Activated CD8-positive, alpha-beta memory T cell treated with anti-CD3 and anti-CD28 coated beads, Interleukin-2, amount 50 U/mL, for 24 hours (primary cell): ENCODE data around the gene TPRKB.
"Not testable (repeated sequence)": the region's sequence is repeated elsewhere in the genome, so short reads cannot be mapped to it uniquely, and the experiment has no call there.

ENCODE experiments used
- DNase-seq: peaks from one replicate; pipeline ENCODE4 v3.0.0-alpha.2; 2020; ENCODE audit errors: extremely low read depth

The TPRKB gene

GRCh38 chr2:73739101-73739500 lies 2.0 kb upstream of the TPRKB start:
- no peak for DNase-seq

- no peak for DNase-seq
Measured at GRCh38 chr2:73736378-73736777, 767 bp downstream of the TPRKB start.

GRCh38 chr2:73730810-73731209 lies 6.3 kb downstream of the TPRKB start:
- no peak for DNase-seq

- no peak for DNase-seq
Measured at GRCh38 chr2:73728711-73729110, 8.4 kb downstream of the TPRKB start.

- DNase-seq: no peak
Measured at GRCh38 chr2:73728043-73728442, 9.1 kb downstream of the TPRKB start.

GRCh38 chr2:73726657-73727056 lies 10.5 kb downstream of the TPRKB start:
- not testable (repeated sequence) for DNase-seq

- DNase-seq: no peak
Measured at GRCh38 chr2:73718851-73719621, 18.1 kb downstream of the TPRKB start.

GRCh38 chr2:73718421-73718820 lies 18.7 kb downstream of the TPRKB start:
- no peak for DNase-seq

- DNase-seq: not testable (repeated sequence)
Measured at GRCh38 chr2:73717695-73718094, 19.4 kb downstream of the TPRKB start.

- no peak for DNase-seq
Measured at GRCh38 chr2:73717251-73717606, 19.9 kb downstream of the TPRKB start.

- DNase-seq: no peak
Measured at GRCh38 chr2:73716543-73717250, 20.4 kb downstream of the TPRKB start.

GRCh38 chr2:73714091-73714490 lies 23.1 kb downstream of the TPRKB start:
- no peak for DNase-seq

GRCh38 chr2:73708527-73708926 lies 28.6 kb downstream of the TPRKB start:
- no peak for DNase-seq

GRCh38 chr2:73707636-73708035 lies 29.5 kb downstream of the TPRKB start:
- no peak for DNase-seq

- no peak for DNase-seq
Measured at GRCh38 chr2:73707058-73707457, 30.1 kb downstream of the TPRKB start.

- DNase-seq: no peak
Measured at GRCh38 chr2:73705091-73705490, 32.1 kb downstream of the TPRKB start.

GRCh38 chr2:73704285-73704684 lies 32.9 kb downstream of the TPRKB start:
- DNase-seq: no peak

- DNase-seq: no peak
Measured at GRCh38 chr2:73703675-73704074, 33.5 kb downstream of the TPRKB start.

GRCh38 chr2:73702852-73703493 lies 34.2 kb downstream of the TPRKB start:
- not testable (repeated sequence) for DNase-seq

- DNase-seq: no peak
Measured at GRCh38 chr2:73701968-73702665, 35.0 kb downstream of the TPRKB start.

- DNase-seq: not testable (repeated sequence)
Measured at GRCh38 chr2:73701448-73701765, 35.7 kb downstream of the TPRKB start.

GRCh38 chr2:73700661-73701447 lies 36.3 kb downstream of the TPRKB start:
- no peak for DNase-seq
